T-helper 9 cell (primary cell): ENCODE results near the gene RPS6KA4.

Source experiments
- DNase-seq: peaks from one replicate; pipeline ENCODE4 v3.0.0-alpha.2; 2020

The RPS6KA4 gene

DNA sequence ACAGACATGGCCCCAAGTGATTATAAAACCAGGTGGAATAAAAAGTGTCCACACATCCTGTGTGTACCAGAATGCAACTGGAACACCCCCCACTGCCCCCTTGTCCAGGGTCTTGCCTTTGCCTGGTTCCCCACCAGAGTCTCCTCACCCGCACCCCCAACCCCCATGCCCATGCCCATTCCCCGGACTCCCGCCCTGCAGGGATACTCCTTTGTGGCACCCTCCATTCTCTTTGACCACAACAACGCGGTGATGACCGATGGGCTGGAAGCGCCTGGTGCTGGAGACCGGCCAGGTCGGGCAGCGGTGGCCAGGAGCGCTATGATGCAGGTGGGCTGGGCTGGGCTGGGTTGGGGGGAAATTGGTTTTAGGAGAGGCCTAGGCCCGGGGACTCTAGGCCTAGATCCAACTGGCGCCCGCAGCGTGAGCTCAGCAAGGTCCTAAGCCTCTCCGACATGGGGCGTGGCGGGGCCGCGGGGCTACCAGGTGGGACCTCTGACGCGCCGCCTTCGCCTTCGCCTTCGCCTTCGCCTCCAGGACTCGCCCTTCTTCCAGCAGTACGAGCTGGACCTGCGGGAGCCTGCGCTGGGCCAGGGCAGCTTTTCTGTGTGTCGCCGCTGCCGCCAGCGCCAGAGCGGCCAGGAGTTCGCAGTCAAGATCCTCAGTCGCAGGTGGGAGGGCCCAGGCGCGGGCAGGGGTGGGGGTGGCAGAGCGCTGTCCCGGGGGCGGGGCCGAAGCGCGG is 9.1 kb downstream of the RPS6KA4 start:
- no peak for DNase-seq

DNA sequence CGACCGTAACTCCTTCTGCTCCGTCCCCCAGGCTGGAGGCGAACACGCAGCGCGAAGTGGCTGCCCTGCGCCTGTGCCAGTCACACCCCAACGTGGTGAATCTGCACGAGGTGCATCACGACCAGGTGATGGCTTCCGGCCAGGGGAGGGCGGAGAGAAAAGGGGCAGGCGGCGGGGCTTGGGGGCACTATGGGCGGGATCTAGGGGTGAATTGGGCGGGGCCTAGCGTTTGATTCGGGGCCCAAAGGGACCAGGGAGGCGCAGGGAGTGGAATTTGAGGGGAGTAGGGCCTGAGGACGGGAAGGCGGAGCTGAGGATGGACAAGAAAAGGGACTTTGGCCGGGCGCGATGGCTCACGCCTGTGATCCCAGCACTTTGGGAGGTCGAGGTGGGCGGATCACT is 9.7 kb downstream of the RPS6KA4 start:
- DNase-seq = no peak

DNA sequence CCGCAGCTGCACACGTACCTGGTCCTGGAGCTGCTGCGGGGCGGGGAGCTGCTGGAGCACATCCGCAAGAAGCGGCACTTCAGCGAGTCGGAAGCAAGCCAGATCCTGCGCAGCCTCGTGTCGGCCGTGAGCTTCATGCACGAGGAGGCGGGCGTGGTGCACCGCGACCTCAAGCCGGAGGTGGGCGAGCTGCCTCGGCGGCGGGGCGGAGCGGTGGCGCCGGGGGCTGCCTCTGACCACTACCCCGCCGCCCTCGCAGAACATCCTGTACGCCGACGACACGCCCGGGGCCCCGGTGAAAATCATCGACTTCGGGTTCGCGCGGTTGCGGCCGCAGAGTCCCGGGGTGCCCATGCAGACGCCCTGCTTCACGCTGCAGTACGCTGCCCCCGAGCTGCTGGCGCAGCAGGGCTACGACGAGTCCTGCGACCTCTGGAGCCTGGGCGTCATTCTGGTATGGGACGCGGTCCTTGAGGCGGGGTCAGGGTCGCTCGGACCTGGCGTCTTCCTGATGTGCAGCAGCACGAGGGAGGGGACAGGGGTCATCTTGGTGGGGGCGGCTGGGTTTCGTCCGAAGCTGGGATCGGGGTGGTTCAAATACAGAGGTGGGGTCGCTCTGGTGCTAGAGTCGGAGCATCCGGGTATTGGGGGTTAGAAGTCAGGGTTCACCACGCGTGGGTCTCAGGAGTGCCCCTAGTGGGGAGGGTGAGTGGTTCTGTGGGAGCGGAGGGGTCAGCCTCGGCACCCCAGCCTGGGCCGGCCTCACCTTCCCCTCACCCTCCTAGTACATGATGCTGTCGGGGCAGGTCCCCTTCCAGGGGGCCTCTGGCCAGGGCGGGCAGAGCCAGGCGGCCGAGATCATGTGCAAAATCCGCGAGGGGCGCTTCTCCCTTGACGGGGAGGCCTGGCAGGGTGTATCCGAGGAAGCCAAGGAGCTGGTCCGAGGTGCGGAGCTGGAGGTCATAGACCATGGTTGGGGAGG is 10.8 kb downstream of the RPS6KA4 start:
- no peak for DNase-seq

DNA sequence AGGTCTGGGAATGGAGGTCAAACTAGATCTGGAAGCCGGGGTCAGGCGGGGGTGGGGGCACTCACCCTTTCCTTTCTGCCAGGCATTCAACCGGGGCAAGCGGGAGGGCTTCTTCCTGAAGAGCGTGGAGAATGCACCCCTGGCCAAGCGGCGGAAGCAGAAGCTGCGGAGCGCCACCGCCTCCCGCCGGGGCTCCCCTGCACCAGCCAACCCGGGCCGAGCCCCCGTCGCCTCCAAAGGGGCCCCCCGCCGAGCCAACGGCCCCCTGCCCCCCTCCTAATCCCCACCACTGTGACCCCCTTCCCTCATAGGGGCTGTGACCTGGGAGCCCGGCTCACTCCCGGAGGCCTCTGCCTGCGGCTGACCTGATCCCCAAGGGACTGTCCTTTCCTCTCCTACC is 12.2 kb downstream of the RPS6KA4 start:
- no peak for DNase-seq

DNA sequence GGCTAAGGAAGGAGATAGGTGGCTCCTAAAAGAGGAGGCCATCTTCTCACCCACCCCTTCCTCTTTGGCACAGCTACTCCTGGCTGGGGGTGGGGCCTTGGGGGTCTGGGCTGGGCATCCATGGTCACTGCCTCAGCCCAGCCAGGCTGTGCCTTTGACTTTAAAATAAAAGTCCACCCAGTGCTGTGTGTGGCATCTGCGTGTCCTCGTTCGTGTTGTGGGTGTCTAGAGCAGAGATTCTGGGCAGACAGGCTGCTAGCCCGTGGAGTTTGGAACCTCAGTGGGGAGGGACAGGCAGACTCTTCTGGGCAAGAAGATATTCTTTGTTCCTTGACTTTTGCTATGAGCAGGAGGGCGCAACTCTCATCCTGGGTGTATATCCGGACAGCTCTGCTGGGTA is 13.1 kb downstream of the RPS6KA4 start:
- DNase-seq = no peak

DNA sequence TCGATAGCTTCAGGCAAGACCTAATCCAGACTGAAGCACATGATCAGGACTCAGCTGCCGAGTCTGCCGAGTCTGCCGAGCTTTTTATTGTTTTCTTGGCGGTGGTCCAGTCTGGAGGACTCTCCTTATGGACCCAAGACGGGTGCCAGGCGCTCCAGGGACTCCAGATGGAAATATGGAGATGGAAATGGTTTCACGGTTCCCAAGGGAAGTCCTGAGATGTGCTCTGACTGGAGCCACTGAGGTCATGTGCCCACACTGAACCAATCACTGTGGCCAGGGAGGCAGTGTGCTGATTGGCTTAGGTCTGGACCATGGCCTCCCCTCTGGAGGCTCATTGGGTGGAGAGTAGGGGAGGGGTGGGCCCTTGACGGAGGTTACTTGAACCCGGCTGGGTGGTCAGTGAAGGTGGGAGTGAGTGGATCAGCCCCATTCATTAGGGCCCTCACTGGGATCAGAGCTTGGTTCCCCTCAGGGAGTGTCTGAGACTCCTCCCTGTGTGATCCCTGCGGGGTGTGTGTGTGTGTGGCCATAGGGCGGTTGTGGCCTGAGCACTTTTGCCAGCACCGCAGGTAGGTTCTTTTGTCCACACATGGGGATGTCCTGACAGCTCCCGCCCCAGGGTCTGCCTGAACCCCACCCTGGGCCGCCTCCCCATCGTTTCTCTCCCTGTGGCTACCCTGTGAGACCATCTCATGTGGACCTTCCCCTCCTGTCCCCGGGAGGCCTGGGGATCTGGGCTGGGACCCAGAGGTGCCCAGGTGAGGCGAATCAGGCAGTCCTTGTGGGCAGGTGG is 14.0 kb downstream of the RPS6KA4 start:
- no peak for DNase-seq

DNA sequence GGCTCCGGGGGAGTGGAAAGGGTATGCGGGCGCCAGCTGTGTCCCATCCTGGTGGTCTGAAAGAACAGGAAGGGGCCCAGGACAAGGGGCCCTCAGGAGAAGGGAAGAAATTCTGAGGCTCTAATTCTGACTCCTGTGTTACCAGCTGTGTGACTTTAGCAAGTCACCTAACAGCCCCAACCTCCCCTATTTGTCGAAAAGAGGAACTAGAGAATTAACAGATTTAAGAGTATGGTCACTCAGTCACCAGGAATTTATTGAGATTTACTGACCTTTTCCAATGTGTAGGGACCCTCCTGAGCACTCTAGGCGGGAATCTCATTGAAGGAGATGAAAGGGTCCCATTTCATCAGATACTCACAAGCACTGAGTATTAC is 14.6 kb downstream of the RPS6KA4 start:
- no peak for DNase-seq

DNA sequence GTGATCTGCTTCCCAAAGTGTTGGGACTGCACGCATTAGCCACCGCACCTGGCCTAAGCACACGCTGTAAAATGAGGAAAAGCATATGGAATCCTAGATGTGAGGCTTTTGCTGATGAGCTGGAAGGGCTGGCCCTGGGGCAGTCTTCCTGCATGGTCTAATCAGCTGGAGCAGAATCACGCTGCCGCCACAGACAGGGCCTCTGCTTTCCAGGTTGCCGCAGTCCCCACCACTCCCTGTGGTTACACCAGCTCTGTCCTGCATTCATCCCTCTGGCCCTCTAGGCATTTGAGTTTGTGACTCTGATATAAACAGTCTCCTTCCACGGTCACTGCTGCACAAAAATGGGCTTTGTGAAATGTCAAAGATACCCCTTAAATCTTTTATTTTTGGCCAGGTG is 17.1 kb downstream of the RPS6KA4 start:
- no peak for DNase-seq

DNA sequence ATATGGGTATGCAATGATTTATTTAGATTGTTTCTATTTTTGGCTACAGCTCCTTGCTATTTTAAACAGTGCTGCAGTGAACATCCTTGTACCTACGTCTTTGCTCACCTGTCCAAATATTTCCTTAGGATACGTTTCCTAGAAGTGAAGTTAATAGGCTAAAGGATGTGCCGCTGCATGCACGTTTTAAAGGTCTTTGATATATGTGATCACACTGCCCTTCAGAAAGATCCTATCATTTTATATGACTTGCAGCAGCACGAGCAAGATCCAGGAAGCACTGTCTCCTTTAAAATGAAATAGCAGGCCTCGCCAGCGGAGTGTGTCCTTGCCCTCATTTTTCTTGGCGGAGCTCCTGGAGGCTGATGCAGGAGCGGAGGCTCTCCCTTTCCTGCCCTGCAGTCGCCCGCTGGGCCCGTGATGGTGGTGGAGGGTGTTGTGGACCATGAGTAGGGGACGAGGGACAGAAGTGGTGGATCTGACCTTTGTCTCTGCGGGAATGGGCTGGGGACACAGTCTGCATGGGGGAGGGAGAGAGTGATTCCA is 19.4 kb downstream of the RPS6KA4 start:
- DNase-seq = no peak

DNA sequence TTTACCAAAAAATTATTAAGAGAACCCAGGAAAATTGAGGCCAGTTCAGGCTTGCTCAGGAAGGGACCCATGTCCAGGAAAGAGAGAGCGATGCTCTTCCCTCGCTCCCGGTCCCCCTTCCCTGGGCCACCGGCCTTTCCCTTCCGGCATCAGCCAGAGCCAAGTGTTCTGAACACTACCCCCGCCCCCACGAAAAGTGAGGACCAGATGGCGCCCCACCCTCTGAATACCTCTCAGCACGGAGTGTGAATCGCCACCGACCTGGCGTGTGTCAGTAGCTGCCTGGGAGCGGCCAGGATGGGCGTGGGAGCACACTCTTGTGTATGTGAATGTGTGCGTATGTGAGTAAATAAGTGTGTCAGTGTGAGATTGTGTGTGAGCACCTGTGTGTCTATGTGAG is 20.2 kb downstream of the RPS6KA4 start:
- no peak for DNase-seq

DNA sequence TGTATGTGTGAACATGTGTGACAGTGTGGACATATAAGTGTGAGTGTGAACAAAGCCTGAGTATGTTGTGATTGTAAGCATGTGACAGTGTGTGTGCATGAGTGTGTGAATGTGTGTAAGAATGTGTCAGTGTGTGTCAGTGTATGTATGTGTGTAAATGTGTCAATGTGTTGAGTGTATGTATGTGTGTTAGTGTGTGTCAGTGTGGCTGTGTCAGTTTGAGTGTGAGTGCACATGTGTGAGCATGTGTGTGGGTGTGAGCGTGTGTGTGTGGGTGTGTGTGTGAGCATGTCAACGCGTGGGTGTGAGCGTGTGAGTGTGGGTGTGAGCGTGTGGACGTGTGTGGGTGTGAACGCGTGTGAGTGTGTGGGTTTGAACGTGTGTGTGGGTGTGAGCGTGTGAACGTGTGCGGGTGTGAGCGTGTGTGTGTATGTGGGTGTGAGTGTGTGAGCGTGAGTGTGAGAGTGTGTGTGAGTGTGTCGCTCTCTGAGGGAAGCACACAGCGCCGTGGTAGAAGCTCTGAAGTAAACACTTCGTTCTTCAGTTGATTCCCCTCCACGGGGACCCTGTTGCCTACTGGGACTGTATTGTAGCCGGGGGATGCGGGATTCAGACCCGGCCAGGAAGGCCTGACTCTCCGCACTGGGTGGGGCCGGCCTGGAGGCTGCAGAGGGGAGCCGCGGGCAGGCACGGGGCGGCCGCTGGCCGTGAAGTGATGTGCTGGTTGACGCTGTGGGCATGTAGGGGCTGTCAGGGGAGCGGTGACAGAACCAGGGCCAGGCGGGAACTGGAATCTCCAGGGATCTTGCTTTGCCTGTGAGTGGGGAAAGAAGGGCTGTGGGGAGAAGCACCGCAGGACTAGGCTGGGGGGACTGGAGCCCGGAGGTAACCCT is 21.1 kb downstream of the RPS6KA4 start:
- no peak for DNase-seq

DNA sequence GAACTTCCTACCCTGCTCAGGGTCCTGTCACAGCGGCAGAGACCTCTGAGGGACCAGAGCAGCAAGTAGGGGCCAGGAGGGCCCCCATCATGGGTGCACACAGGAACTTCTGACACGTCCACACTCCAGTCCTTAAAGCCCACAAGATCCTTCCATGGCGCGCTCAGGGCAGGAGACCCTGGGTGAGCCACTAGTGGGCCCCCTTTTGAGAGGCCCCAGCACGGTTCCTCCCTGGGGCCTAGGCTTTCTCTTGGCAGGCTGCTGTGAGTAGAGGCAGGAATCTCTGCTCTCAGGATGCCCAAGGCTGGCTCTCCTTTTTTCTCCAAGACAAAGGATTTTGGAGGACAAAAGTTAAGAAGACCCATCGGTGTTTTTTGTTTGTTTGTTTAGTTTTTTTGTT is 22.4 kb downstream of the RPS6KA4 start:
- no peak for DNase-seq

DNA sequence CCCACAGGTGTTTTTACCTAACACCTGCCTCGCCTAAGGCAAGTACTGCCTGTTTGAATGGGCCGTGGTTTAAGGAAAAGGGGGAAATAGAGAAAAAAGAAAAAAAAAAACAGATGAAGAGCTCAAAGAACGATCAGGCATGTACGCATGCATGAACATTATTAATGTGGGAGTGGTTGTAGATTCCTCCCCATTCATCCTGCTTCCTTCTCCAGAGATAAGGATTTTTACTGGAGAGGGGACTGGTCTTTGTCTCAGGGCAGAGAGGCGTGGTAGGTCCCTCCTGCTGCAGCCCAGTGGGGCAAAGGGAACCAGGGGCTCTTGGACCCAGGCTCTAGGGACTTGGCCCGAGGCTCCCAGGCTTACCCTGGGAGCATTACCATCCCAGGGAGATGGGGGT is 23.1 kb downstream of the RPS6KA4 start:
- no peak for DNase-seq

DNA sequence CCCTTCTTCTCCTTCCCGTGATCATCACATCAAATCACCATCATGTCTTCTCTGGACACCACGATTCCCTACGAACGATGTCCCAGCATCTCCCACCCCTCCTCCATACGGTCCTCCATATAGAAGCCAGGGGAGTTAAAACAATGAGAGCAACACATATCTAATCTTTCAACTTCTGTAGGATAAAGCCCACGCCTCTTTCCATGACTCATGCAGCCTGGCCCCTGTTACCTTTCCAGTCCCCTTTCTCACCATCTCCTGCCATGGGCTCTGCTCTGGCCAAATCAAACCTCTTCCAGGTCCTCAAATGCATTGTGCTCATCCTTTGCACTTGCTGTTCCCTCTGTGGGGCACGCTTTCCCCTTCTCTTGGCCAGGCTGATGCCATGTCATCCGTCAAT is 23.6 kb downstream of the RPS6KA4 start:
- DNase-seq = no peak

DNA sequence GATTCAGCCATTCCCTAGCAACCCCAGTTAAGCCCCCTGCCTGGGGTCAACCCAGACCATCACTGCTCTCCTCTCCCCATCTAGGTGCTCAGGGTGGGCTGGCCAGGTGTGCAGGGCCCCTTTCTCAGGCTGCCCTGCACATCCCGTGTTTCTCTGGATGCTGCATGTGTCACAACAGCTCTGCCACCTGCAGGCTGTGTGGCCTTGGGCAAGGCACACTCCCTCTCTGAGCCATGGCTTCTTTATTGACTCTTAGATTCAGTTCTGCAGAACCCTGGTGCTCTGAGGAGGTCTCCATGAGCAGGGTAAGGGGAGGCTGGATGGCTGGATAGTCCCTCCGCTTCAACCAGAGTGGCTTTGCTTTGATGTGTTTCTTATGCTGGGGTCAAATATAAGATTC is 24.6 kb downstream of the RPS6KA4 start:
- DNase-seq = no peak

DNA sequence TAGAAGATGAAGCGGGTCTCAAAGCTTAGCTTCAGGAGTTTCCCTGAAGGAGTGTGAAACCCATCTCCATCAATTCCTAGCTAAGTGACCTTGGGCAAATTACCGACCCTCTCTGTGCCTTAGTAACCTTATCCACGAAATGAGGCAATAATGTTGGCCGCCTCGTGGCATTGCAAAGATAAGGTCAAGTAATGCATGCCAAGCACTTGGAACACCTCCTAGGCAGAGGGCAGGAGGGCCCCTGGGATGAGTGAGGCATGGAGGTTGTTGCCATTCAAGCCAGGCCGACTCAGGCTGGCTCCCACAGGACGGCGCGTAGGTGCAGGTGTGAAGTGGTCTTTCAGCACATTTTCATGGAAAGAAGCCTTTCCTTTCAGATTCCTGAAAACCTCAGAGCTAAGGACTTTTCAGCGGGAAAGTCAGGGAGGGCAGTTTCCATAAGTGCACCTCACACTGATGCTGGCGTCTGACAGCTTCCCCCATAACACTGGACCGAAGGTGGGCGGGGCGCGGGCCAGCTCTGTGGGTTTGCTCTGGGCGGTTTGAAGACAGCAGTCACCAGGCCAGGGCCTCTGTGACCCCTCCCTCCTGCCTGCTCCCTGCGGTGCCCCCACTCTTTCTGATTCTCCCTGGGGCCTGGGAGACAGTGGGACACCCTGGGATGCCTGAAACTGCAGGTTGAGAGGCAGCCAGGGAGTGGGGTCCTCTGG is 25.2 kb downstream of the RPS6KA4 start:
- DNase-seq = no peak

DNA sequence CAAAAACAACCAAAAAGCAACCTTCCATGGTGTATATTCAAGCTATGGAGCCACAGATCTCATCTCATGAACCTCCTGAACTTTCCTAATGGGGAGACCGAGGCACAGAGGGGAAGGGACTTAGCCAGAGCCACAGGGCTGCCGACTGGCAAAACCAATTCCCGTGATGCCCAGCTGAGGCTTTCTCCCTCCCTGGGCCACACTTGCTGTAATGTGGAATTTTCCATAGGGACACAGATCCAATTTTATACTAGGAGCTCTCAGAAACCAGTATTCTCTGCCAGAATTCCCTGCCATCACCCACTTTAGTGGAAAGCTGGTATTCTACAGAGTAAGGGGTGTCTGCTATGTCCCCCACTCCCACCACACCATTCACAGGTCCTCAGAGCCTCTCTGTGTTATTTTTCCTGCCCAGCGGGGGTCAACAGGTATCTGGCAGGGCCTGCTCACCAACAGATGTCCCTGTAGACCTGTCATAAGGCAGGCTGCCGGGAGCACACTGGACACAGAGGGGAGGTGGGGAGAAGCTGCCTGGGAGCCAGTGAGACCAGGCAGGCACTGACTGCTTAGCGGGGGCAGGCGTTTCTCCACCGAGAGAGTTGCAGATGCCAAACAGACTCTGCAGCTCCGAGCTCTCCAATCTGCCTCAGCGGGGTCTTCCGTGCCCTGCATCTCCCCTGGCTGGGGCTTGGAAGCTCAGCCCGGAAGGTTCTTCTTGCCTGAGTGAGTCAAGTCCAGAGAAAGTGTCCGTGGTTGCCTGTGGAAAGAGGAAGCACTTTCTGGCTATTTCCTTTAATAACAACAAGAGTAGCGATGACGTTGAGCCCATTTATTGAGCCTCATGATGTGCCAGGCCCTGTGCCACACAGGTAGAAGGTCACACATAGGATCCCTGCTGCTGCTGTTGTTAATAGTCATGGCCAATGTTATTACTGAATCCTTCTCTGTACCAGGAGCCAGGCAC is 26.3 kb downstream of the RPS6KA4 start:
- no peak for DNase-seq

DNA sequence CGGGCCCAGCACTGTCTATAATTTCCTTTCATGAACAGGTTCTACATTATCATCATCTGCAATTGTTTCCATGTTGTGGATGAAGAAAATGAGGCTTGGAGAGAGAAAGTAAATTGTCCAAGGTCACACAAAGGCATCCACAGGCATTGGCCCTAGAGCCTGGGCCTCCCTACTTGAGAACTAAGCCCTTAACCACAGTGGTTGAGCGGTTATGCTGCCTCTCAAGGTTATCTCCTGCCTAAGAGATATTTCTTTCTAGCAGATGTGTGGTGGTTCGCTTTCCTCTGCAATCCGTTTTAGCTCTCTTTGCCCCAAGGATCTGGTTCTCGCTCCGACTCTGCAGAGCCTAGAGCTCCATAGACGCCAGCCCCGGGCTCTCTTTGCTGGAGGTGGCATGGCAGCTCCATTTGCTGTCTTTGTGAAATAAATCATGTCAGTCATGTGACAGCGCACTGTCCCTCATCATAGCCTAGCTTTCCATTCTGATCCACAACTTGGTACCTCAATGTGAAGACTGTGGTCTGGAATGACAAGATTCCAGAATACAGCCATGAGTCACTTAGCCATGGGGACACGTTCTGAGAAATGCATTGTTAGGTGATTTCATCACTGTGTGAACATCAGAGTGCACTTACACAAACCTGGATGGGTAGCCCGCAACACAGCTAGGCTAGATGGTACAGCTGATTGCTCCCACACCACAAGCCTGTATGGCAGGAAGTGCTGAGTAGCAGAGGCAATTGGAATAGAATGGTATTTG is 27.2 kb downstream of the RPS6KA4 start:
- no peak for DNase-seq

DNA sequence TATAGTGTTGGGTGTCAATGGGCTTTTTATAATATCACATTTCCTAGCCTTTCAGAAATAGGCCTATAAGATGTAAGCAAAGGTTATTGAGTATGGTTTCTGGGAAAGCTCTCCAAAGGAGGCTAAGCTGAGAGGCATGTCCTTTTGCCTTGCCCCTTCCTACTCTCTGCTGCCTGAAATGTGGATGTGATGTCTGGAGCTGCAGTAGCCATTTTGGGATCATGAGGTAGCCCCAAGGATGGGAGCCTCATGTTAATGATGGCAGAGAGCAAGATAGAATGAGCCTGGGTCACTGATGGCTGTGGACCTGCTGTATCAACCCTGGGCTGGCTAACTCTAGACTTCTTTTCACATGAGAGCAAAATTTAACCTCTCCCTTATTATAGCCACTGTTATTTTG is 29.0 kb downstream of the RPS6KA4 start:
- no peak for DNase-seq
